RCC 7860 (cell line): ENCODE results near the gene CLBA1.

Source experiments
- DNase-seq: peaks from one replicate; pipeline ENCODE4 v3.0.0-alpha.2; 2015; ENCODE audit warnings: low spot score
- FAIRE-seq: peaks from 2 replicates; lab custom pipeline; 2012; peaks lifted over from hg19 to GRCh38; lab: Jason Lieb, UNC

Gene CLBA1

DNA sequence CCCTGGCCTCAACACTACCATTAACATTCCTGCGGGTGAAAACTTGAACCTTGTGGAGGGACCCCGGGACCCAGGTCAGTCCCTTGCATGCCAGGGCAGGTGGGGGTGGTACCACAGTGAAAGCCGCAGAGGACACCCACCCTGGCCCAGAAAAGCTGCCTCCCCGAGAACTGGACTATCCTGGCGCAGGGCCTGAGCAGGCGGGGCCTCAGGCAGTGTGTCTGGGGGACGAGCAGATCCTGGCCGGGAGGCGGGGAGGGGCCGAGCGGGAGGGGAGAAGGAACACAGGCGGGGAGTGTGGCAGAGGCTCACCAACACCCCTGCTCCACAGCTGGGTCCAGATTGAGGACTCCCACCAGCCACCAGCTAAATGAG is 17.4 kb upstream of the CLBA1 start:
- DNase-seq (no peak), FAIRE-seq (no peak)

GRCh38 chr14:104968541-104969401 is 16.8 kb upstream of the CLBA1 start:
- FAIRE-seq (no peak), DNase-seq (no peak)

DNA sequence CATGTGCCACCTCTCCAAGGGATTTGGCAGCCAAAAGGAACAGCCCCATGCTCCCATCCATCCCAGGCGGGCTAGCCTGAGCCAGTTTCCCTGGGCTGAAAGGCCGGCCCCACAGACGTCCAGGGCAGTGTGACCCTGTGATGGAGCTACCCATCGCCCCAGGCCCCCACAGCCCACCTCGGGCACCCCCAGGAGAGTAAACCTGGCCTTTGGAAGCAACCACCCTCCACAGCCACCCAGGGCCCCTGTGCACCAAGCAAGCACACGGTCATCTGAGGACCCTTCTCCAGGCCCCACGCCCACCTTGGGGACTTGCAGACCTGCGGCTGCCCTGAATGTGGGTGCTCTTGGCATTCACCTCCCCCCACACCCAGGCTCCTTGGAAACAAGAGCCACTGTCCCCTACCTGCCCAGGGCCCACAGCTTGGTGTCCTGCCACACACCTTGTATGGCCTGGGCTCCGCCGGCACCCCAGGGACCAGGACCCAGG is 15.8 kb upstream of the CLBA1 start:
- DNase-seq (no peak), FAIRE-seq (no peak)

GRCh38 chr14:104970231-104971068 is 15.1 kb upstream of the CLBA1 start:
- DNase-seq (peak; percentile 63), FAIRE-seq (no peak)

- FAIRE-seq (no peak), DNase-seq (no peak)
Observed at GRCh38 chr14:104971447-104972240, 13.9 kb upstream of the CLBA1 start.

GRCh38 chr14:104972301-104973134 is 13.1 kb upstream of the CLBA1 start:
- FAIRE-seq (no peak), DNase-seq (peak; percentile 58)

GRCh38 chr14:104973135-104973384 is 12.5 kb upstream of the CLBA1 start:
- DNase-seq: peak; percentile 88
- peak; percentile 80 for FAIRE-seq

DNA sequence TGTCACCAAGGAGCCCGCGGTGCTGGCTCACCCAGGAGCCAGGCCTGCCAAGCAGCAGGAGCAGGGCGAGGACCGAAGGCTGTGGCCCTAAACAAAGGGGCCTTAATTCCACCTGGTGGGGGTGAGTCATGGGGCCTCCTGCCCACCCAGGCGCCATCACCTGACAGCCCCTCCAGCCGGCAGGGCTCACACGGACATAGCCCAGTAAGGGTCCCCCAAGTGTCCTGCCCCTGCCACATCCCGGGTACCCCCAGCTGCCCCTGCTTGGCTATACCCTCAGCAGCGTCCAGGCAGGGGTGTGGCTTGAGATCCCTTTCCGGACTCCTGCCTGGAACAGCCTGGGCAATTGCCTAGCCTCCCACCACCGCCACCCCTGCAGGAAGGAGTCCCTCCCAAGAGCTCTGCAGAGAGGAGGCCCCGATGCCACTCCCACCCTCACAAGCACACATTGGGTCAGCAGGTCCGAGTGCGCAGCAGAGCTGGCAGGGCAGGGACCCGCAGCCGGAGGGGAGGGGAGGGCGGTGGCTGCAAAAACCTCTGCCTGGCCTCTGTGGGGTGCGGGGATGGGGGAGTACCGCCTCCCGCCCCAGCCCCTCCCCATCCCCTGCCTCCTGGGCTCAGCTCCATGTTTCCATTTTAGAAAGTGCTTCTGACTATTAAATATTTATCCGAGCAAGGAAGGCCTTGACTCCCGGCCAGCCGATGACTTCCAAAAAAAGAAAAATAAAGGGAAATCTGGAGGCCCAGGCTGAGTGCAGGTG is 12.0 kb upstream of the CLBA1 start:
- DNase-seq (peak; percentile 65), FAIRE-seq (no peak)

DNA sequence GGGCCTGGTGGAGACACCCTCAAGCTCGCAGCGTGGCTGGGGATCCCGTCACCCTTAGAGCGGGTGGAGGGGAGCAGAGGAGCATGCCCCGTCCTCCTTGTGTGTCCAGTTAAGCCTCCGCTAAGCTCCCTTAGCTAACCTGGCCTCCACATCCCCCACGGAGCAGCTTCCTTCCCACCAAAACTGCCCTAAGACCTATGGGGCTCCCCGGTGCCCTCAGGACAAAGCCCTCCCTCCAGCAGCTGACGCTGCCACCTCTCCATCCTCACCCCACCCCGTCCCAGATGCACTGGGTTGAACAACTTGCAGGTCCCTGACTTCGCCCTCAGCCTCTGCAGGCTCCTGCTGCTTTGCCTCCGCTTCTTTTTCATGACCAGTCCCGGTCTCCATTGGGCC is 11.4 kb upstream of the CLBA1 start:
- DNase-seq (no peak), FAIRE-seq (no peak)

- DNase-seq (no peak), FAIRE-seq (no peak)
Observed at GRCh38 chr14:104974665-104975390, 10.8 kb upstream of the CLBA1 start.

GRCh38 chr14:104975481-104976197 is 9.9 kb upstream of the CLBA1 start:
- FAIRE-seq (no peak), DNase-seq (no peak)

DNA sequence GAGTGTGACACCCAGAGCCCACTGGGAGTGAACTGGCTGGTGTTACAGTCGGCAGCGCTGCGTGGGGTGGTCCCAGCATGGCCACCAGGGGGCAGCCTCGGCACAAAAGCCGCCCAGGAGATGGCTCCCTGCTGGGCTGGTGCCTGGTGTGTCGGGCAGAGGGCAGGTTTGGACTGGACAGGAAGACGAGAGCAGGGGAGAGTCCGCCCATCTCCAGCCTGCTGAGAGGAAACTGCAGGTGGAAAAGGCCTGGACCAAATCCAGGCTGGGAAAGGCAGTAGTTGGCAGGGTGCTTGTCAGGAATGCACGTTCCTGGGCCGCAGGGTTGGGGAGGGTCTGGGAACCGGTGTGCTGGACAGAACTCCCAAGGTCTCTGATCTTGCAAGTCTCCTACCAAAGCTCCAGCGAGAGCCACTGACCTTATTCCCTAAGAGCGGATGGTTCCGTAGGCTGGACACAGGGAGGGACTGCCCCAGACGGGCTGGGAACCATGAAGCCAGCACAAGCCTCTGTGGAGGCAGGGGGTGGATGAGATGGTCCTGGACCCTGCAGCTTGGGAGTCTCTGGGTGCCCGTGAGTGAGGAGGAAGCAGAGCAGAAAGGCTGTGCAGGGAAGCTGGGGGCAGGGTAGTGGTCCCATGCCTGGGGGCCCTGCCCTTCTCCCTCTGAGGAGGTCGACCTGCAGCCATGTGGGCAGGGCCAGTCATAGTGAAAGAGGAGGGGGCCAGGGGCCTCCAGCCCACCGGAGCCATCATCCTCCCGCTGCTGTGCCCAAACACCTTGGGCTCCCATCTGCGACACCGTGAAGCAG is 9.2 kb upstream of the CLBA1 start:
- FAIRE-seq (peak; percentile 25), DNase-seq (peak; percentile 64)

GRCh38 chr14:104977008-104977680 is 8.4 kb upstream of the CLBA1 start:
- DNase-seq: no peak
- no peak for FAIRE-seq

- DNase-seq (peak; percentile 22), FAIRE-seq (no peak)
Observed at GRCh38 chr14:104977681-104978653, 7.6 kb upstream of the CLBA1 start, which contains the start of gene AHNAK2. Gene AHNAK2 (minus strand): TSS chr14:104978374. CDS start chr14:104978237, 137 bp downstream.

- FAIRE-seq: no peak
- DNase-seq: no peak
Observed at GRCh38 chr14:104978746-104979691, 6.6 kb upstream of the CLBA1 start.
